ENCODE measurements around the gene ZDHHC12.
A peak's percentile ranks its signal among the peaks of the same experiment; 100 is the strongest.

The ZDHHC12 gene

GRCh38 chr9:128724744-128725211 is 851 bp upstream of the ZDHHC12 start:
- Mint-ChIP-seq H3K36me3 (ENCODE audit: insufficient read depth) (peaks cover 19% of the 10 kb centered on the region), H3K27me3 (no peaks in the 10 kb centered on the region), H3K27ac (ENCODE audit: low read depth) (peak overlapping the region; percentile 93), H3K9me3 (no peaks in the 10 kb centered on the region), H3K4me1 (peaks cover 37% of the 10 kb centered on the region), H3K4me3 (peak overlapping the region; percentile 86)
- DNase-seq (ENCODE audit: low spot score in 2 of 2) (no peak), ATAC-seq (replicated peaks; ENCODE audit: extremely low read depth, poor library complexity, severe bottlenecking) (peak; percentile 16)

DNA sequence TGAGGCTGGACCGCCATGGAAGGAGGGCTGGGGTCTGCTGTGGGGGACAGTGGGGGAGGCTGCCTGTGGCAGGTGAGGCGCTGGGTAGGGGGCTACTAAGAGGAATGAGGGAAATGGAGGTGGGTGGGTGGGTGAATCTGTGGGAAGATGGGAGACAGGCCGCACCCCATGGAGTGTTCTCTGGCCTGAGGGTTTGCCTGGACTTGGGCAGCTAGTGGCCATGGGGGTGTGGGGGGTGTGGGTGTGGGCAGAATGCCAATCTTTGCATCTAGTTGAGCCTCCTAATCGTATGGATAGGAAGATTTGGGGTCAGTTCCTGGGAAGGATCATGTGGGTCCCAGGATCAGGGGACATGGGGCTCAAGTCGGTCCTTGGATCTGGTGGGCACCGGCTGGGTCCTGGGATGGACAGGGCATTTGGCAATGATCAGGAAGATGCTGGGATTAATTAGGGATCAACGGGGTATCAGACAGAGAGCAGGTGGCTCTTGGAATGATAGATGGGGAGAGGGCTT is 518 bp downstream of the ZDHHC12 start:
- no peak for ATAC-seq (replicated peaks; ENCODE audit: extremely low read depth, poor library complexity, severe bottlenecking)
- H3K27me3 Mint-ChIP-seq: no peaks in the 10 kb centered on the region
- H3K36me3 Mint-ChIP-seq (ENCODE audit: insufficient read depth): peaks cover 17% of the 10 kb centered on the region
- H3K4me1 Mint-ChIP-seq: peaks cover 29% of the 10 kb centered on the region
- no peaks in the 10 kb centered on the region for H3K9me3 Mint-ChIP-seq
- peak overlapping the region; percentile 93 for H3K27ac Mint-ChIP-seq (ENCODE audit: low read depth)
- H3K4me3 Mint-ChIP-seq: peak overlapping the region; percentile 86
- no peak for DNase-seq (ENCODE audit: low spot score in 2 of 2)

- Mint-ChIP-seq H3K4me1 (peaks cover 29% of the 10 kb centered on the region), H3K4me3 (peak overlapping the region; percentile 86), H3K27me3 (no peaks in the 10 kb centered on the region), H3K27ac (ENCODE audit: low read depth) (peak overlapping the region; percentile 93), H3K36me3 (ENCODE audit: insufficient read depth) (peaks cover 19% of the 10 kb centered on the region), H3K9me3 (no peaks in the 10 kb centered on the region)
- DNase-seq (ENCODE audit: low spot score in 2 of 2) (no peak), ATAC-seq (replicated peaks; ENCODE audit: extremely low read depth, poor library complexity, severe bottlenecking) (no peak)
Observed at GRCh38 chr9:128722380-128723351, 1.3 kb downstream of the ZDHHC12 start.

- H3K4me1 Mint-ChIP-seq: peaks cover 29% of the 10 kb centered on the region
- H3K27ac Mint-ChIP-seq (ENCODE audit: low read depth): peak overlapping the region; percentile 93
- peaks cover 21% of the 10 kb centered on the region for H3K36me3 Mint-ChIP-seq (ENCODE audit: insufficient read depth)
- H3K4me3 Mint-ChIP-seq: peak overlapping the region; percentile 86
- H3K27me3 Mint-ChIP-seq: no peaks in the 10 kb centered on the region
- ATAC-seq (replicated peaks; ENCODE audit: extremely low read depth, poor library complexity, severe bottlenecking) (no peak), DNase-seq (ENCODE audit: low spot score in 2 of 2) (no peak)
- no peaks in the 10 kb centered on the region for H3K9me3 Mint-ChIP-seq
Observed at GRCh38 chr9:128721487-128722010, 2.4 kb downstream of the ZDHHC12 start.

DNA sequence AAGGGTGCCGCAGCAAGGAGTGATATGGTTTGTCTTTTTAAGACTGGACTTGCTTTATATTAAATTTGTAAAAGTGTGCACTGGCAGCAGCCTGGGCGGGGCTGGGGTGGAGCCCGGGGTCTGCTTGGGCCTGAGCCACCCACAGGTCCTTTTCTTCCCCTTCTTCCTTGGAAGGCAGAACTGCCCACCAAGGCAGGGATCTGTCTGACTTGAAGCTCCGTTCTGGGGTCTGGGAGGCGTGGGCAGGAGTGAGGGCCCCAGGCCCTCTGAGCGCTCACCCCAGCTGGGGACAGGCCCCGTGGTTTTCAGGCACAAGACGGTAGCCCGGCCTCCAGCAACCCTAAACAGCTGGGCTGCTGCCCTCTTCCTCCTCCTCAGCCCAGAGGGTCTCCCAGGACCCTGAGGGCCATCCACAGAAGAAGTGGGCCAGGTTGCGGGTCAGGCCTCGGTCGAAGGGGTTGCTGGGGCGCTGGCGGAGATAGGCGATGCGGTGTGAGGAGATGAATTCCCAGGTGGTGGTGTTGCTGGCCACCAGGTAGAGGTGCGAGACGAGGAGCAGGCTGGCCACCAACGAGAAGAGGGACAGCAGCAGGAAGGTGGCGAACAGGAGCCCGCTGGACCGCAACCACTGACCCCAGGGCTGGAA is 3.0 kb downstream of the ZDHHC12 start:
- H3K9me3 Mint-ChIP-seq: no peaks in the 10 kb centered on the region
- ATAC-seq (replicated peaks; ENCODE audit: extremely low read depth, poor library complexity, severe bottlenecking): no peak
- no peak for DNase-seq (ENCODE audit: low spot score in 2 of 2)
- peaks cover 21% of the 10 kb centered on the region for H3K36me3 Mint-ChIP-seq (ENCODE audit: insufficient read depth)
- peak overlapping the region; percentile 27 for H3K4me3 Mint-ChIP-seq
- H3K4me1 Mint-ChIP-seq: peaks cover 29% of the 10 kb centered on the region
- H3K27me3 Mint-ChIP-seq: no peaks in the 10 kb centered on the region
- H3K27ac Mint-ChIP-seq (ENCODE audit: low read depth): no peak overlapping the region

DNA sequence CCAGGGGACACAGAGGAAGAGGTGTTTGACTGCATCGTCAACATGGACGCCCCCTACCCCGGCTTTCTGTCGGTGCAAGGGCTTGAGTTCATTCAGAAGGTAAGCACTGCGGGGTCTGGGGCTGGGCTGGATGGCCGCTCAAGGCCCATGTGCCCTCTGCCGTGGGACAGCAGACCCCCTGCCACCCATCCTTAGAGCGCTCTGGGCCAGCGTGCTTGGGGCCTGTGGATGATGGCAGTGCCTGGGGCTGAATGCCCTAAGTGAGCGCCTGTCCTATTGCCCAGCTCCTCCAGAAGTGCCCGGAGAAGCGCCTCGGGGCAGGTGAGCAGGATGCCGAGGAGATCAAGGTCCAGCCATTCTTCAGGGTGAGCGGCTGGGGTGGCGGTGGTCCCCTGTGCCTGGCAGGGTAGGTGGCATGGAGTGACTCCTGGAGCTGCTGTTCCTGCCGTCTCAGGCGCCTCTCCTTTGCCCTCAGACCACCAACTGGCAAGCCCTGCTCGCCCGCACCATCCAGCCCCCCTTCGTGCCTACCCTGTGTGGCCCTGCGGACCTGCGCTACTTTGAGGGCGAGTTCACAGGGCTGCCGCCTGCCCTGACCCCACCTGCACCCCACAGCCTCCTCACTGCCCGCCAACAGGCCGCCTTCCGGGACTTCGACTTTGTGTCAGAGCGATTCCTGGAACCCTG is 3.9 kb downstream of the ZDHHC12 start:
- DNase-seq (ENCODE audit: low spot score in 2 of 2) (no peak), ATAC-seq (replicated peaks; ENCODE audit: extremely low read depth, poor library complexity, severe bottlenecking) (no peak)
- Mint-ChIP-seq H3K9me3 (no peaks in the 10 kb centered on the region), H3K4me3 (no peak overlapping the region), H3K4me1 (peaks cover 27% of the 10 kb centered on the region), H3K27ac (ENCODE audit: low read depth) (no peak overlapping the region), H3K27me3 (no peaks in the 10 kb centered on the region), H3K36me3 (ENCODE audit: insufficient read depth) (peaks cover 21% of the 10 kb centered on the region)

DNA sequence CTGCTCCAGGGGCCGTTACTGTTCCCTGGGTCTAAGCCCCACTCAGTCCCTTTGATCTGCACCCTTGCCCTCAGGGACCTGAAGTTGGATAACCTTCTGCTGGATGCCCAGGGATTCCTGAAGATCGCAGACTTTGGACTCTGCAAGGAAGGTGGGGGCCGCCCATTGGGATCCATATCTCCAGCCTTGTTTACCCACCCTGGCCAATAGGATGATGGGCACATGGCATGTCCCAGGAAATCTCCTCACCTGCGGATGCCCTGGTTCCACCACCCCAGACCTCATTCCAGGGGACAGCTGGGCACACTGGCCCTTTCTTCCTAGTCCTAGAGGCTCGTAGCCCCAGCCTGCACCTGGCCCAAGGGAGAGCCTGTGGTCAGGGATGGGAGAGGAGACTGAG is 5.5 kb downstream of the ZDHHC12 start:
- Mint-ChIP-seq H3K4me1 (peaks cover 15% of the 10 kb centered on the region), H3K4me3 (no peak overlapping the region), H3K9me3 (no peaks in the 10 kb centered on the region), H3K36me3 (ENCODE audit: insufficient read depth) (peaks cover 10% of the 10 kb centered on the region), H3K27me3 (no peaks in the 10 kb centered on the region), H3K27ac (ENCODE audit: low read depth) (no peak overlapping the region)
- no peak for DNase-seq (ENCODE audit: low spot score in 2 of 2)
- ATAC-seq (replicated peaks; ENCODE audit: extremely low read depth, poor library complexity, severe bottlenecking): no peak

DNA sequence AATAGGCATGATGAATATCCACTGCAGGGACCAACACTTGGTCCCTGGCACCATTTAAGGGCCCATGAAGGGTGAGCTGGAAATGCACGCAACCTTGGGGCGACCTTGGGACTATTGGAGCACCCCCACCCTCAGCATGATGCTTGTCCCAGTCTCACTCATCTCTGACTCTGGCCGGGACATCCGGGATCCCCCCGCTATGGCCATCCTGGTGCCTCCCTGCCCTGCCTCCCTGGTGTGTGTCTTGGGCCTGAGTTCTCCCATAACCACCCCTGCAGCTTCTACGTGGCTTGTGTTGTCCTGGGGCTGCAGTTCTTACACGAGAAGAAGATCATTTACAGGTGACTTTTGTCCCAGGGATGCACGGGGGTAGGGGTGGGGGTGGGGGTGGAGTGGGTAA is 5.9 kb downstream of the ZDHHC12 start:
- H3K27me3 Mint-ChIP-seq: no peaks in the 10 kb centered on the region

DNA sequence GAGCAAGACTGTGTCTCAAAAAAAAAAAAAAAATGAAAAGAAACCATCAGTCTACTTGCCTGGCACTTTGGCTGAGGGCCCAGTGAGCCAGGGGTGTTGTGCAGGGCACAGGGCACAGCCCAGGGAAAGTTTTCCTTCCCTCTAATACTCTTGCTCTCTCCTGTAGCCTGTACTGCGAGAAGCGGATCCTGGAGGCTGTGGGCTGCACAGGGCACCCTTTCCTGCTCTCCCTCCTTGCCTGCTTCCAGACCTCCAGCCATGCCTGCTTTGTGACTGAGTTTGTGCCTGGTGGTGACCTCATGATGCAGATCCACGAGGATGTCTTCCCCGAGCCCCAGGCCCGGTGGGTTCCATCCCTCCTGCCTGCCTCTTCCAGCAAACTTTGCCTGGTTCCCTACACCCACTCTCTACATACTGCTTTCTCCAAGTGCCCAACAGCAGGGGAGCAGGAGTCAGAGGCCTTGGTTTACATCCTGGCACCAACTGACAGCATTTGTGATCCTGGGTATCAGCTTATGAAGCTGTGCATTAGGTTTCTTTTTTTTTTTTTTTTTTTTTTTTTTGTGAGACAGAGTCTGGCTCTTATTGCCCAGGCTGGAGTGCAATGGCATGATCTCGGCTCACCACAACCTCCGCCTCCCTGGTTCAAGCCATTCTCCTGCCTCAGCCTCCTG is 7.2 kb downstream of the ZDHHC12 start:
- Mint-ChIP-seq H3K27me3 (no peaks in the 10 kb centered on the region), H3K27ac (ENCODE audit: low read depth) (no peak overlapping the region), H3K4me1 (no peaks in the 10 kb centered on the region), H3K36me3 (ENCODE audit: insufficient read depth) (peaks cover 11% of the 10 kb centered on the region), H3K4me3 (no peak overlapping the region), H3K9me3 (no peaks in the 10 kb centered on the region)
- DNase-seq (ENCODE audit: low spot score in 2 of 2): no peak
- ATAC-seq (replicated peaks; ENCODE audit: extremely low read depth, poor library complexity, severe bottlenecking): no peak

More for the DNA sequence above, 5.9 kb downstream of the ZDHHC12 start:
- Mint-ChIP-seq H3K9me3 (no peaks in the 10 kb centered on the region), H3K27ac (ENCODE audit: low read depth) (no peak overlapping the region), H3K36me3 (ENCODE audit: insufficient read depth) (peaks cover 10% of the 10 kb centered on the region), H3K4me1 (peaks cover 12% of the 10 kb centered on the region), H3K4me3 (no peak overlapping the region)
- DNase-seq (ENCODE audit: low spot score in 2 of 2): no peak
- no peak for ATAC-seq (replicated peaks; ENCODE audit: extremely low read depth, poor library complexity, severe bottlenecking)

DNA sequence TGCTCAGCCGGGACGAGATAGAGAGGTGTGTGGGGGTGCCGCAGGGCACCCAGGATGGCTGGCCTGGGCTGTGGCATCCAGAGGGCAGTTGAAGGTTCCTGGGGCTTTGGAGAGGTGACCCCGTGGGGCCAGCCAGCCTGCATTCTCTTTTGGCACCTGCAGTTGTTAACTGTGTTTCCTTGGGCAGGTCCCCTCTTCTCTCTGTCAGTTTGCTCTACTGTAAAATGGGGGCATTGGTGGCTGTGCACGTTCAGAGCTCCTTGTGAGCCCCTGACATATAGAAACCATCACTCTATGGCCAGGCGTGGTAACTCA is 8.5 kb downstream of the ZDHHC12 start:
- Mint-ChIP-seq H3K4me3 (no peak overlapping the region), H3K27ac (ENCODE audit: low read depth) (no peak overlapping the region), H3K27me3 (no peaks in the 10 kb centered on the region), H3K9me3 (no peaks in the 10 kb centered on the region), H3K4me1 (no peaks in the 10 kb centered on the region), H3K36me3 (ENCODE audit: insufficient read depth) (peaks cover 9% of the 10 kb centered on the region)
- ATAC-seq (replicated peaks; ENCODE audit: extremely low read depth, poor library complexity, severe bottlenecking): no peak
- no peak for DNase-seq (ENCODE audit: low spot score in 2 of 2)

DNA sequence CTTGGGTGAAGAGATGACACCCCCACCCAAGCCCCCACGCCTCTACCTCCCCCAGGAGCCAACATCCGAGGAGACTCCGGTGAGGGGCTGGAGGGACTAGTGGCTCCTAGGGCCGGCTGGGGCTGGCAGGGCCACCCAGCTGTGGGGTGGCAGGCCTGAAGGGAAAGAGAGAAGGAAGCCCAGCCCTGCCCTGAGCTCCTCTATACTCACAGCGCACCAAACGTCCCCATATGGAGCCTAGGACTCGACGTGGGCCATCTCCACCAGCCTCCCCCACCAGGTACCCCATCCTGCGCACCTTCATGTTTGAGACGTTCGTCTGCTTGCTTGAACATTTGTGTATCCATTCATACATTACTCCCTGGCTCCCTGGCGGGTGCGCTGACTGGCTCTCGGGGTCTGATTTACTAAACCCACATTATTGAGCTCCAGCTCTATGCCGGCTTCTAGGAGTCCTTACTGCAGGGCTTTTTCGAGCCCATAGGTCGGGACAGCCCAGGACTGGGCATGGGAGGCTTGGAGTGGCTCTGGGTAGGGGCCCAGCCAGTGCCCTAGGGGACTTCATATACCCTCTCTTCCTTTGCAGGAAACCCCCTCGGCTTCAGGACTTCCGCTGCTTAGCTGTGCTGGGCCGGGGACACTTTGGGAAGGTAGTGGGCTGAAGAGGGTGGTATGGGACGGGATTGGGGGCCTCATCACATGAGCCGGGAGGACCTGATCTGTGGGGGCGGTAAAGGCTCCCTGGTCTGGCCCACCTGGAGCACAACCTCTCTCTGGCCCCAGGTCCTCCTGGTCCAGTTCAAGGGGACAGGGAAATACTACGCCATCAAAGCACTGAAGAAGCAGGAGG is 9.1 kb downstream of the ZDHHC12 start:
- Mint-ChIP-seq H3K4me1 (no peaks in the 10 kb centered on the region), H3K27me3 (no peaks in the 10 kb centered on the region), H3K27ac (ENCODE audit: low read depth) (no peak overlapping the region), H3K4me3 (no peak overlapping the region), H3K36me3 (ENCODE audit: insufficient read depth) (peaks cover 8% of the 10 kb centered on the region), H3K9me3 (no peaks in the 10 kb centered on the region)
- ATAC-seq (replicated peaks; ENCODE audit: extremely low read depth, poor library complexity, severe bottlenecking) (no peak), DNase-seq (ENCODE audit: low spot score in 2 of 2) (no peak)

Data from central memory CD8-positive, alpha-beta T cell (primary cell).